HEK293 (cell line): ENCODE data around the gene STIM1.

Experiments used
- BCL11A ChIP-seq: fragments of 450-650 bp; formaldehyde crosslinking; IDR thresholded peaks from 2 replicates; pipeline ENCODE4 v1.5.1; 2016; ENCODE audit warnings: low read depth, missing biosample characterization, missing genetic modification characterization
- CTCF ChIP-seq: fragments of 450-650 bp; formaldehyde crosslinking; IDR thresholded peaks from 2 replicates; pipeline ENCODE4 v1.5.1; 2016; ENCODE audit warnings: missing biosample characterization, missing genetic modification characterization
- KLF9 ChIP-seq: fragments of 450-650 bp; formaldehyde crosslinking; IDR thresholded peaks from 2 replicates; pipeline ENCODE4 v1.5.1; 2016; ENCODE audit warnings: missing biosample characterization, missing genetic modification characterization, low read depth
- PRDM1 ChIP-seq: fragments of 450-650 bp; formaldehyde crosslinking; IDR thresholded peaks from 2 replicates; pipeline ENCODE4; 2016; ENCODE audit warnings: missing biosample characterization, missing genetic modification characterization
- REST ChIP-seq: fragments of 450-650 bp; formaldehyde crosslinking; IDR thresholded peaks from 2 replicates; pipeline ENCODE4 v1.5.1; 2016; ENCODE audit warnings: missing biosample characterization, missing genetic modification characterization
- YY1 ChIP-seq: fragments of 450-650 bp; formaldehyde crosslinking; IDR thresholded peaks from 2 replicates; pipeline ENCODE4 v1.5.1; 2018; ENCODE audit warnings: missing biosample characterization, missing genetic modification characterization
- ZBTB1 ChIP-seq: fragments of 450-650 bp; formaldehyde crosslinking; IDR thresholded peaks from 2 replicates; pipeline ENCODE4 v1.5.1; 2016; ENCODE audit warnings: missing biosample characterization, missing genetic modification characterization
- ZNF518A ChIP-seq: fragments of 450-650 bp; formaldehyde crosslinking; conservative IDR thresholded peaks from 2 replicates; pipeline ENCODE4 v1.5.1; 2016; ENCODE audit warnings: low read depth, missing biosample characterization, missing genetic modification characterization
- ZNF768 ChIP-seq: fragments of 450-650 bp; formaldehyde crosslinking; IDR thresholded peaks from 2 replicates; pipeline ENCODE4 v1.5.1; 2018; ENCODE audit warnings: missing biosample characterization, mild to moderate bottlenecking, missing genetic modification characterization

- TF ChIP-seq BCL11A (tag by site-specific recombination) (no peak), YY1 (no peak), ZNF768 (no peak), REST (no peak), KLF9 (tag by site-specific recombination) (no peak), ZNF518A (tag by site-specific recombination) (no peak), PRDM1 (no peak), ZBTB1 (tag by site-specific recombination) (no peak), CTCF (tag by site-specific recombination) (no peak)
Measured at GRCh38 chr11:4035985-4036384, 180.5 kb downstream of the STIM1 start.
